GM21737 (cell line): ENCODE data around the gene CCDC40.

Experiments used
- ATAC-seq: cut with Tn5 transposase; IDR thresholded peaks from one replicate; pipeline ENCODE4 v1.9.1; 2021; ENCODE audit warnings: mild to moderate bottlenecking, moderate library complexity; ENCODE audit not compliant: unreplicated experiment

Gene CCDC40

GRCh38 chr17:80100035-80100323 lies 63.5 kb downstream of the CCDC40 start:
- no peak for ATAC-seq

GRCh38 chr17:80101011-80101945 lies 64.8 kb downstream of the CCDC40 start, which contains the start of gene GAA:
Gene GAA (plus strand): TSS chr17:80101581. CDS start chr17:80104587, 3,006 bp downstream.
- peak; percentile 53 for ATAC-seq

GRCh38 chr17:80101946-80102663 lies 65.7 kb downstream of the CCDC40 start:
- no peak for ATAC-seq

- no peak for ATAC-seq
Observed at GRCh38 chr17:80102664-80103448, 66.4 kb downstream of the CCDC40 start.

- no peak for ATAC-seq
Observed at GRCh38 chr17:80103449-80104085, 67.1 kb downstream of the CCDC40 start.

- no peak for ATAC-seq
Observed at GRCh38 chr17:80104321-80104955, 68.0 kb downstream of the CCDC40 start.

- ATAC-seq, result no peak
Observed at GRCh38 chr17:80104956-80105375, 68.5 kb downstream of the CCDC40 start.

GRCh38 chr17:80105762-80106161 lies 69.3 kb downstream of the CCDC40 start:
- ATAC-seq, result no peak

- ATAC-seq, result no peak
Observed at GRCh38 chr17:80106176-80106575, 69.7 kb downstream of the CCDC40 start.

GRCh38 chr17:80106751-80107150 lies 70.3 kb downstream of the CCDC40 start:
- ATAC-seq, result no peak

GRCh38 chr17:80107231-80108021 lies 71.0 kb downstream of the CCDC40 start:
- no peak for ATAC-seq

GRCh38 chr17:80108036-80108971 lies 71.9 kb downstream of the CCDC40 start:
- ATAC-seq, result no peak

GRCh38 chr17:80109066-80109660 lies 72.7 kb downstream of the CCDC40 start:
- no peak for ATAC-seq

GRCh38 chr17:80109713-80110446 lies 73.4 kb downstream of the CCDC40 start:
- ATAC-seq, result no peak

- ATAC-seq, result no peak
Observed at GRCh38 chr17:80110447-80110812, 74.0 kb downstream of the CCDC40 start.

- ATAC-seq, result no peak
Observed at GRCh38 chr17:80110927-80111701, 74.7 kb downstream of the CCDC40 start.
